Measurements from ENCODE around the gene AKAP17A. TPM values are rescaled to one million over a fixed set of nuclear protein-coding genes. Genes with fewer than 3 reads are reported as not detected.

The AKAP17A gene
- total RNA-seq, 1 experiment from 2014 or later = 39.9 TPM

DNA sequence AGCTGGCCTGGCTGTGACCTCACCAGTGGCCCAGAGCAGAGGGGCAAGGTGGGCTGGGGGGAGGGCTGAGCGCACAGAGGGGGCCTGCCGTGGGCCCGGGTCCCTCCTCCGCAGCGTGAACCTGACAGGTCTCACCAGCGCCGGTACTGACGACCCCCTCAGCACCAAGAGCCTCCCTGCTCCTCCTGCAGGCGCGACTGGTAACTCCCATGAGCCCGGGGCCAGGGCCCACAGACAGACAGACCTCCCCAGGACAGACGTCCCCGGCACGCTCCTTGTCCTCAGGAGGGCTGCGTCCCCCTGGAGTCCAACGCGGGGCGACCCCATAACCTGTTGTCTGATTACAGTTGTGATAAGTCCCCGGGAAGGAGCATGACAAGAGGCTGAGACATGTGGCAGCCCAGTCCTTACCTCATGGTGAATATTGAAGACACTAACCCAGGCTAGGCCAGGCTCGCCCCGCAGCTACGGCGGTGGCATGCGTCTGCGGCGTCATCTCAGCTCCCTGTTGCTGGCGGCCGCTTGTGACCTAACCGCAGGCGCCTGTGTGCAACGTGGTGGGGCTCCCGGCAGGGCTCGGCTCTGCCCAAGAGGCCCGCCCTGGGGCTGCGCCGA, 8.5 kb downstream of the AKAP17A start:
- no peak overlapping the region for H3K27ac Mint-ChIP-seq (ENCODE audit: unreplicated experiment)
- no TSS peak for BruUV-seq (replicated peaks)
- no peaks in the 10 kb centered on the region for H3K27me3 Mint-ChIP-seq (ENCODE audit: unreplicated experiment)
- intact Hi-C loops (cut with micrococcal nuclease; ENCODE audit: unreplicated experiment) = no loop called here
- no peak overlapping the region for H3K4me3 Mint-ChIP-seq (ENCODE audit: low read depth, unreplicated experiment)
- peaks cover 45% of the 10 kb centered on the region for H3K36me3 Mint-ChIP-seq (ENCODE audit: insufficient read depth, unreplicated experiment)
- no peaks in the 10 kb centered on the region for H3K9me3 Mint-ChIP-seq (ENCODE audit: low read depth, unreplicated experiment)
- DNase-seq = no peak
- CTCF ChIA-PET = no interaction called here
- TF ChIP-seq CTCF (IDR thresholded peaks at IDR 0.05; ENCODE audit: unreplicated experiment) = no peak
- H3K4me1 Mint-ChIP-seq (ENCODE audit: low read depth, unreplicated experiment) = no peaks in the 10 kb centered on the region

GRCh38 chrX:1600406-1601050, 9.1 kb downstream of the AKAP17A start:
- TF ChIP-seq CTCF (IDR thresholded peaks at IDR 0.05; ENCODE audit: unreplicated experiment) = no peak
- DNase-seq = no peak
- H3K27ac Mint-ChIP-seq (ENCODE audit: unreplicated experiment) = no peak overlapping the region
- H3K36me3 Mint-ChIP-seq (ENCODE audit: insufficient read depth, unreplicated experiment) = peaks cover 45% of the 10 kb centered on the region
- intact Hi-C loops (cut with micrococcal nuclease; ENCODE audit: unreplicated experiment) = no loop called here
- no peaks in the 10 kb centered on the region for H3K4me1 Mint-ChIP-seq (ENCODE audit: low read depth, unreplicated experiment)
- BruUV-seq (replicated peaks) = no TSS peak
- H3K27me3 Mint-ChIP-seq (ENCODE audit: unreplicated experiment) = no peaks in the 10 kb centered on the region
- CTCF ChIA-PET = no interaction called here
- no peak overlapping the region for H3K4me3 Mint-ChIP-seq (ENCODE audit: low read depth, unreplicated experiment)
- no peaks in the 10 kb centered on the region for H3K9me3 Mint-ChIP-seq (ENCODE audit: low read depth, unreplicated experiment)

DNA sequence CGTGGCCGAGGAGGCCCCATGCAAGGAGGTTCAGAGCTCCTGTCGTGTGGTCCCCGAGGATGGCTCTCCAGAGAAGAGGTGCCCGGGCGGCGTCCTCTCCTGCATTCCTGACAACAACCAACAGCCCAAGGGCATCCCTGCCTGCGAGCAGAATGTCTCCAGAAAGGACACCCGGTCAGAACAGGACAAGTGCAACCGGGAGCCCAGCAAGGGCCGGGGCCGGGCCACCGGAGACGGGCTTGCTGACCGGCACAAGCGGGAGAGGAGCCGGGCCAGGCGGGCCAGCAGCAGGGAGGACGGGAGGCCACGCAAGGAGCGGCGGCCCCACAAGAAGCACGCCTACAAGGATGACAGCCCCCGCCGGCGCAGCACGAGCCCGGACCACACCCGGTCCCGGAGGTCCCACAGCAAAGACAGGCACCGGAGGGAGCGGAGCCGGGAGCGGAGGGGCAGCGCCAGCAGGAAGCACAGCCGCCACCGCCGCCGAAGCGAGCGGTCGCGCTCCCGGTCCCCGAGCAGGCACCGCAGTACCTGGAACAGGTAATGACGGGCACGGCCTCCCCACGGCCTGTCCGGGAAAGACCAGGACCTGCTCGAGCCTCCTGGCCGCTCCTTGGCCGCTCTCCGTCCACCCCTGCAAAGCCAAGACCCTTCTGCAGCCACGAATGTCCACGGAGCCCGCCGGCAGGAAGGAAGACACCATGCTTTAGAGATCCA, 9.8 kb downstream of the AKAP17A start:
- CTCF ChIA-PET = no interaction called here
- Mint-ChIP-seq H3K9me3 (ENCODE audit: low read depth, unreplicated experiment) (no peaks in the 10 kb centered on the region), H3K4me3 (ENCODE audit: low read depth, unreplicated experiment) (no peak overlapping the region), H3K27ac (ENCODE audit: unreplicated experiment) (no peak overlapping the region), H3K4me1 (ENCODE audit: low read depth, unreplicated experiment) (no peaks in the 10 kb centered on the region), H3K36me3 (ENCODE audit: insufficient read depth, unreplicated experiment) (peaks cover 42% of the 10 kb centered on the region), H3K27me3 (ENCODE audit: unreplicated experiment) (no peaks in the 10 kb centered on the region)
- TF ChIP-seq CTCF (IDR thresholded peaks at IDR 0.05; ENCODE audit: unreplicated experiment) = no peak
- intact Hi-C loops (cut with micrococcal nuclease; ENCODE audit: unreplicated experiment) = no loop called here
- no peak for DNase-seq
- BruUV-seq (replicated peaks) = no TSS peak

GRCh38 chrX:1601768-1602085, 10.3 kb downstream of the AKAP17A start:
- H3K27me3 Mint-ChIP-seq (ENCODE audit: unreplicated experiment) = no peaks in the 10 kb centered on the region
- H3K27ac Mint-ChIP-seq (ENCODE audit: unreplicated experiment) = no peak overlapping the region
- H3K36me3 Mint-ChIP-seq (ENCODE audit: insufficient read depth, unreplicated experiment) = peaks cover 42% of the 10 kb centered on the region
- H3K4me3 Mint-ChIP-seq (ENCODE audit: low read depth, unreplicated experiment) = no peak overlapping the region
- no TSS peak for BruUV-seq (replicated peaks)
- DNase-seq = no peak
- no peaks in the 10 kb centered on the region for H3K4me1 Mint-ChIP-seq (ENCODE audit: low read depth, unreplicated experiment)
- CTCF ChIA-PET = no interaction called here
- TF ChIP-seq CTCF (IDR thresholded peaks at IDR 0.05; ENCODE audit: unreplicated experiment) = no peak
- H3K9me3 Mint-ChIP-seq (ENCODE audit: low read depth, unreplicated experiment) = no peaks in the 10 kb centered on the region
- intact Hi-C loops (cut with micrococcal nuclease; ENCODE audit: unreplicated experiment) = no loop called here

Measured in Calu3 (cell line).